ENCODE results near the gene POLR3E.
"Not testable (repeated sequence)": the region's sequence is repeated elsewhere in the genome, so short reads cannot be mapped to it uniquely, and the experiment has no call there.

The POLR3E gene

GRCh38 chr16:22291860-22292318 lies 5.3 kb upstream of the POLR3E start:
- no peak for DNase-seq
- intact Hi-C loops (cut with DNase I): no loop called here

- DNase-seq: peak in 1 of 10 donors; percentile 36
- intact Hi-C loops (cut with DNase I): no loop called here
Observed at GRCh38 chr16:22292320-22292719, 4.9 kb upstream of the POLR3E start.

GRCh38 chr16:22293137-22294106 lies 3.8 kb upstream of the POLR3E start:
- intact Hi-C loops (cut with DNase I): no loop called here
- DNase-seq: peak in 1 of 10 donors; percentile 51

- intact Hi-C loops (cut with DNase I): loop anchor here (1.0 to 5.0 kb wide), 4 partner anchors 90 to 289 kb away; partner anchors contain the start of genes EEF2K and MOSMO
- DNase-seq: peak in 1 of 10 donors; percentile 34
Observed at GRCh38 chr16:22296225-22297113, 740 bp upstream of the POLR3E start.

GRCh38 chr16:22297871-22298733 lies 893 bp downstream of the POLR3E start:
- intact Hi-C loops (cut with DNase I): loop anchor here (1.0 to 5.0 kb wide), 4 partner anchors 92 to 291 kb away; partner anchors contain the start of genes EEF2K and MOSMO
- peak in 8 of 10 donors; percentile 19 to 92 (median 64) for DNase-seq

GRCh38 chr16:22299036-22299435 lies 1.8 kb downstream of the POLR3E start:
- intact Hi-C loops (cut with DNase I): loop anchor here (5.0 kb wide), 1 partner anchor 292 kb away; the partner anchor contains the start of gene MOSMO

GRCh38 chr16:22300427-22301071 lies 3.3 kb downstream of the POLR3E start:
- peak; percentile 55 to 96 (median 74) for DNase-seq
- intact Hi-C loops (cut with DNase I): no loop called here

More at GRCh38 chr16:22299036-22299435, 1.8 kb downstream of the POLR3E start:
- peak in 2 of 10 donors; percentile 2 to 3 for DNase-seq

- DNase-seq: peak in 2 of 10 donors; percentile 63 to 75
- intact Hi-C loops (cut with DNase I): not testable (repeated sequence)
Observed at GRCh38 chr16:22301423-22301822, 4.2 kb downstream of the POLR3E start.

GRCh38 chr16:22302776-22303363 lies 5.7 kb downstream of the POLR3E start:
- DNase-seq: peak in 1 of 10 donors; percentile 48
- intact Hi-C loops (cut with DNase I): no loop called here

- peak in 2 of 10 donors; percentile 27 to 50 for DNase-seq
- intact Hi-C loops (cut with DNase I): no loop called here
Observed at GRCh38 chr16:22304411-22304810, 7.2 kb downstream of the POLR3E start.

- intact Hi-C loops (cut with DNase I): no loop called here
- DNase-seq: peak in 1 of 10 donors; percentile 32
Observed at GRCh38 chr16:22306788-22307187, 9.6 kb downstream of the POLR3E start.

GRCh38 chr16:22307838-22308237 lies 10.6 kb downstream of the POLR3E start:
- peak in 1 of 10 donors; percentile 59 for DNase-seq

GRCh38 chr16:22308824-22309520 lies 11.8 kb downstream of the POLR3E start:
- DNase-seq: peak in 1 of 10 donors; percentile 66

More at GRCh38 chr16:22307838-22308237, 10.6 kb downstream of the POLR3E start:
- intact Hi-C loops (cut with DNase I): no loop called here

GRCh38 chr16:22311520-22311919 lies 14.3 kb downstream of the POLR3E start:
- no peak for DNase-seq
- intact Hi-C loops (cut with DNase I): no loop called here

More at GRCh38 chr16:22308824-22309520, 11.8 kb downstream of the POLR3E start:
- intact Hi-C loops (cut with DNase I): no loop called here

- peak in 1 of 10 donors; percentile 65 for DNase-seq
- intact Hi-C loops (cut with DNase I): no loop called here
Observed at GRCh38 chr16:22312897-22313781, 15.9 kb downstream of the POLR3E start.

GRCh38 chr16:22313876-22314470 lies 16.8 kb downstream of the POLR3E start:
- peak in 1 of 10 donors; percentile 58 for DNase-seq
- intact Hi-C loops (cut with DNase I): no loop called here
